Loucy (cell line): ENCODE data around the gene AMZ1.

Experiments used
- EZH2phosphoT487 ChIP-seq: fragments of 200-600 bp; IDR thresholded peaks from 2 replicates; pipeline ENCODE4 v1.6.1; 2018; ENCODE audit warnings: antibody characterized with exemption, mild to moderate bottlenecking, moderate library complexity, borderline replicate concordance
- TF ChIP-seq, protein P1 (sequence below): fragments of 200-600 bp; sonication (generic); conservative IDR thresholded peaks from 2 replicates; pipeline ENCODE4 v1.5.1; 2014; ENCODE audit warnings: mild to moderate bottlenecking, antibody characterized with exemption, low read length

GRCh38 chr7:2723138-2723850, 35.3 kb downstream of the AMZ1 start:
- TF ChIP-seq, protein P1, sequence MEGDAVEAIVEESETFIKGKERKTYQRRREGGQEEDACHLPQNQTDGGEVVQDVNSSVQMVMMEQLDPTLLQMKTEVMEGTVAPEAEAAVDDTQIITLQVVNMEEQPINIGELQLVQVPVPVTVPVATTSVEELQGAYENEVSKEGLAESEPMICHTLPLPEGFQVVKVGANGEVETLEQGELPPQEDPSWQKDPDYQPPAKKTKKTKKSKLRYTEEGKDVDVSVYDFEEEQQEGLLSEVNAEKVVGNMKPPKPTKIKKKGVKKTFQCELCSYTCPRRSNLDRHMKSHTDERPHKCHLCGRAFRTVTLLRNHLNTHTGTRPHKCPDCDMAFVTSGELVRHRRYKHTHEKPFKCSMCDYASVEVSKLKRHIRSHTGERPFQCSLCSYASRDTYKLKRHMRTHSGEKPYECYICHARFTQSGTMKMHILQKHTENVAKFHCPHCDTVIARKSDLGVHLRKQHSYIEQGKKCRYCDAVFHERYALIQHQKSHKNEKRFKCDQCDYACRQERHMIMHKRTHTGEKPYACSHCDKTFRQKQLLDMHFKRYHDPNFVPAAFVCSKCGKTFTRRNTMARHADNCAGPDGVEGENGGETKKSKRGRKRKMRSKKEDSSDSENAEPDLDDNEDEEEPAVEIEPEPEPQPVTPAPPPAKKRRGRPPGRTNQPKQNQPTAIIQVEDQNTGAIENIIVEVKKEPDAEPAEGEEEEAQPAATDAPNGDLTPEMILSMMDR: no peak
- no peak for TF ChIP-seq EZH2phosphoT487
